Right lobe of liver (tissue), 4 donors: Measurements from ENCODE around the gene TP53RK.

Experiments
- POLR2A ChIP-seq: fragments of 450-650 bp; IDR thresholded peaks from one replicate; pipeline ENCODE4 v1.6.1; 2017; ENCODE audit warnings: antibody characterized with exemption, mild to moderate bottlenecking
- TF ChIP-seq, protein P1 (sequence below), 4 donors: fragments of 200-600 bp in 3 of 4; fragments of 450-650 bp in 1 of 4; IDR thresholded peaks; one replicate each; pipeline versions ENCODE4 v1.5.1 to v1.8.0; 2016 to 2022; ENCODE audit warnings: antibody characterized with exemption in 4 of 4, mild to moderate bottlenecking in 2 of 4
- donor health status: DM: no; HTN: no; CAD: no.
- donor health status: DM: no; HTN: no; CAD: no.
- donor health status: DM: no; HTN: yes; CAD: no.

DNA sequence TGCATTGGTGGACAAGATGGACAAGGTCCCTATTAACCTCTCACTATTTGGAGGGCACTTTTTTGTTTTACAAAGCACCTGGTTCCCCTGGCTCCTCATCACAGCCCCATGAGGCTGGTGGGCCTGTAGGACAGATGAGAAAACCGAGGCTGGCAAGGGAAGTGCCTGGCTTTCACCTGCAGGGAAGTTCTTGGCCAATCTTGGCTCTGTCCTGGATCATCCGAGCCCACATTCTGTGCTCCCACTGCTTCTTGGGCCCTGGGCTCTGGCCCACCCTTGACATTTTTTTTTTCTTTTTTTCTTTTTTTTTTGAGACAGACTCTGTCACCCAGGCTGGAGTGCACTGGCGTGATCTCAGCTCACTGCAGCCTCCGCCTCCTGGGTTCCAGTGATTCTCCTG, 52.7 kb downstream of the TP53RK start:
- no peak for TF ChIP-seq POLR2A
- TF ChIP-seq, protein P1, sequence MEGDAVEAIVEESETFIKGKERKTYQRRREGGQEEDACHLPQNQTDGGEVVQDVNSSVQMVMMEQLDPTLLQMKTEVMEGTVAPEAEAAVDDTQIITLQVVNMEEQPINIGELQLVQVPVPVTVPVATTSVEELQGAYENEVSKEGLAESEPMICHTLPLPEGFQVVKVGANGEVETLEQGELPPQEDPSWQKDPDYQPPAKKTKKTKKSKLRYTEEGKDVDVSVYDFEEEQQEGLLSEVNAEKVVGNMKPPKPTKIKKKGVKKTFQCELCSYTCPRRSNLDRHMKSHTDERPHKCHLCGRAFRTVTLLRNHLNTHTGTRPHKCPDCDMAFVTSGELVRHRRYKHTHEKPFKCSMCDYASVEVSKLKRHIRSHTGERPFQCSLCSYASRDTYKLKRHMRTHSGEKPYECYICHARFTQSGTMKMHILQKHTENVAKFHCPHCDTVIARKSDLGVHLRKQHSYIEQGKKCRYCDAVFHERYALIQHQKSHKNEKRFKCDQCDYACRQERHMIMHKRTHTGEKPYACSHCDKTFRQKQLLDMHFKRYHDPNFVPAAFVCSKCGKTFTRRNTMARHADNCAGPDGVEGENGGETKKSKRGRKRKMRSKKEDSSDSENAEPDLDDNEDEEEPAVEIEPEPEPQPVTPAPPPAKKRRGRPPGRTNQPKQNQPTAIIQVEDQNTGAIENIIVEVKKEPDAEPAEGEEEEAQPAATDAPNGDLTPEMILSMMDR (IDR thresholded peaks at IDR 0.05): no peak
